Vagina (tissue), 2 donors: ENCODE measurements around the gene EHBP1.

Experiments
- POLR2A ChIP-seq, 2 donors: fragments of 450-650 bp; IDR thresholded peaks; one replicate each; pipeline ENCODE4 v1.6.1; 2017; ENCODE audit warnings: antibody characterized with exemption in 2 of 2, mild to moderate bottlenecking in 2 of 2, moderate library complexity in 2 of 2
- POLR2AphosphoS5 ChIP-seq, 2 donors: sonication (generic); formaldehyde crosslinking; IDR thresholded peaks; one replicate each; pipeline ENCODE4 v1.9.0; 2017; ENCODE audit warnings: antibody characterized with exemption in 2 of 2, mild to moderate bottlenecking in 2 of 2, low read depth in 1 of 2; ENCODE audit not compliant: insufficient read depth in 1 of 2
- TF ChIP-seq, protein P1 (sequence below), 3 experiments: fragments of 450-650 bp in 2 of 3; fragments of 200-600 bp in 1 of 3; sonication (generic) in 1 of 3; IDR thresholded peaks; one replicate each; pipeline ENCODE4 v1.5.1; 2017 to 2019; ENCODE audit warnings: antibody characterized with exemption in 3 of 3, mild to moderate bottlenecking in 2 of 3, moderate library complexity in 2 of 3

GRCh38 chr2:62881162-62881795, 175.8 kb downstream of the EHBP1 start:
- TF ChIP-seq POLR2A (IDR thresholded peaks at IDR 0.05), result no peak
- TF ChIP-seq, protein P1, sequence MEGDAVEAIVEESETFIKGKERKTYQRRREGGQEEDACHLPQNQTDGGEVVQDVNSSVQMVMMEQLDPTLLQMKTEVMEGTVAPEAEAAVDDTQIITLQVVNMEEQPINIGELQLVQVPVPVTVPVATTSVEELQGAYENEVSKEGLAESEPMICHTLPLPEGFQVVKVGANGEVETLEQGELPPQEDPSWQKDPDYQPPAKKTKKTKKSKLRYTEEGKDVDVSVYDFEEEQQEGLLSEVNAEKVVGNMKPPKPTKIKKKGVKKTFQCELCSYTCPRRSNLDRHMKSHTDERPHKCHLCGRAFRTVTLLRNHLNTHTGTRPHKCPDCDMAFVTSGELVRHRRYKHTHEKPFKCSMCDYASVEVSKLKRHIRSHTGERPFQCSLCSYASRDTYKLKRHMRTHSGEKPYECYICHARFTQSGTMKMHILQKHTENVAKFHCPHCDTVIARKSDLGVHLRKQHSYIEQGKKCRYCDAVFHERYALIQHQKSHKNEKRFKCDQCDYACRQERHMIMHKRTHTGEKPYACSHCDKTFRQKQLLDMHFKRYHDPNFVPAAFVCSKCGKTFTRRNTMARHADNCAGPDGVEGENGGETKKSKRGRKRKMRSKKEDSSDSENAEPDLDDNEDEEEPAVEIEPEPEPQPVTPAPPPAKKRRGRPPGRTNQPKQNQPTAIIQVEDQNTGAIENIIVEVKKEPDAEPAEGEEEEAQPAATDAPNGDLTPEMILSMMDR (IDR thresholded peaks at IDR 0.05), result no peak
- TF ChIP-seq POLR2AphosphoS5 (IDR thresholded peaks at IDR 0.05; ENCODE audit: insufficient read depth in 1 of 2, low read depth in 1 of 2), result no peak
